Parathyroid adenoma (tissue), 2 donors: ENCODE measurements around the gene ADAM22.
A peak's percentile ranks its signal among the peaks of the same experiment; 100 is the strongest.

Experiments
- H2AFZ ChIP-seq: fragments of 300-600 bp; sonication (generic); one replicate; pipeline ENCODE4 v1.7.0; 2017; ENCODE audit warnings: antibody characterized with exemption, mild to moderate bottlenecking
- H3K27ac ChIP-seq: fragments of 300-600 bp; sonication (generic); one replicate; pipeline ENCODE4 v1.7.0; 2017
- H3K27me3 ChIP-seq: fragments of 300-600 bp; sonication (generic); one replicate; pipeline ENCODE4 v1.7.0; 2017; ENCODE audit warnings: low read length; ENCODE audit not compliant: control insufficient read depth, insufficient read depth
- H3K36me3 ChIP-seq: fragments of 300-600 bp; sonication (generic); one replicate; pipeline ENCODE4 v1.7.0; 2017; ENCODE audit warnings: low read length; ENCODE audit not compliant: control insufficient read depth, insufficient read depth
- H3K4me1 ChIP-seq: fragments of 300-600 bp; sonication (generic); one replicate; pipeline ENCODE4 v1.7.0; 2017; ENCODE audit warnings: control low read depth
- H3K4me2 ChIP-seq: fragments of 300-600 bp; sonication (generic); one replicate; pipeline ENCODE4 v1.7.0; 2017; ENCODE audit warnings: low read length
- H3K4me3 ChIP-seq: fragments of 300-600 bp; sonication (generic); one replicate; pipeline ENCODE4 v1.7.0; 2017; ENCODE audit warnings: low read depth, low read length
- H3K79me2 ChIP-seq: fragments of 300-600 bp; sonication (generic); one replicate; pipeline ENCODE4 v1.7.0; 2017; ENCODE audit warnings: control low read depth
- H3K9ac ChIP-seq: fragments of 300-600 bp; sonication (generic); one replicate; pipeline ENCODE4 v1.7.0; 2017; ENCODE audit warnings: mild to moderate bottlenecking
- H3K9me3 ChIP-seq: fragments of 300-600 bp; sonication (generic); one replicate; pipeline ENCODE4 v1.7.0; 2017; ENCODE audit warnings: low read length; ENCODE audit not compliant: control insufficient read depth
- TF ChIP-seq, protein P1 (sequence below): fragments of 300-600 bp; sonication (generic); IDR thresholded peaks from one replicate; pipeline ENCODE4 v1.7.0; 2017; ENCODE audit warnings: antibody characterized with exemption, mild to moderate bottlenecking
- donor health status: primary hyperparathyroidism.

Gene ADAM22

DNA sequence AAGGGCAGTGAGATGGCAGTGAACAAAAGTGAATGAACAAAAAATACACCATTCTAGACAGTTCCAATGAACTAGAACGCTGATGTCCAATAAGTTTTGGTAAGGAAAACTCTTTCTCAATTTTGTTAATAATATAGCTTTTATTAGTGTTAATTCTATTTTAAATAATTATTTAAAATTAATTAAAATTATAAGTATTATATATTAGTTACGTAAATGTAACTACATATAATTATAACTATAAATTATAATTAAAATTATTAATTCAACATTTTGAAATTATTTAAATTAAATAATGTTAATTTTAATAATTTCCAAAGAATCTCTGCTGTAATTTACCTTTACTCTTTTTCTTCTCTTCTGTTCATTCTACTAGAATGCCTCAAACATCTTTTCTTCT is 280.4 kb downstream of the ADAM22 start:
- no peaks in the 10 kb centered on the region for H3K9me3 ChIP-seq
- no peak overlapping the region for H3K27ac ChIP-seq
- no peak overlapping the region for H3K4me3 ChIP-seq
- H3K27me3 ChIP-seq = no peaks in the 10 kb centered on the region
- H3K4me1 ChIP-seq = peaks cover 3% of the 10 kb centered on the region
- no peak overlapping the region for H3K9ac ChIP-seq
- no peaks in the 10 kb centered on the region for H3K36me3 ChIP-seq
- no peak overlapping the region for H3K4me2 ChIP-seq
- peaks cover 3% of the 10 kb centered on the region for H3K79me2 ChIP-seq
- H2AFZ ChIP-seq = no peak overlapping the region
- TF ChIP-seq, protein P1, sequence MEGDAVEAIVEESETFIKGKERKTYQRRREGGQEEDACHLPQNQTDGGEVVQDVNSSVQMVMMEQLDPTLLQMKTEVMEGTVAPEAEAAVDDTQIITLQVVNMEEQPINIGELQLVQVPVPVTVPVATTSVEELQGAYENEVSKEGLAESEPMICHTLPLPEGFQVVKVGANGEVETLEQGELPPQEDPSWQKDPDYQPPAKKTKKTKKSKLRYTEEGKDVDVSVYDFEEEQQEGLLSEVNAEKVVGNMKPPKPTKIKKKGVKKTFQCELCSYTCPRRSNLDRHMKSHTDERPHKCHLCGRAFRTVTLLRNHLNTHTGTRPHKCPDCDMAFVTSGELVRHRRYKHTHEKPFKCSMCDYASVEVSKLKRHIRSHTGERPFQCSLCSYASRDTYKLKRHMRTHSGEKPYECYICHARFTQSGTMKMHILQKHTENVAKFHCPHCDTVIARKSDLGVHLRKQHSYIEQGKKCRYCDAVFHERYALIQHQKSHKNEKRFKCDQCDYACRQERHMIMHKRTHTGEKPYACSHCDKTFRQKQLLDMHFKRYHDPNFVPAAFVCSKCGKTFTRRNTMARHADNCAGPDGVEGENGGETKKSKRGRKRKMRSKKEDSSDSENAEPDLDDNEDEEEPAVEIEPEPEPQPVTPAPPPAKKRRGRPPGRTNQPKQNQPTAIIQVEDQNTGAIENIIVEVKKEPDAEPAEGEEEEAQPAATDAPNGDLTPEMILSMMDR = no peak

DNA sequence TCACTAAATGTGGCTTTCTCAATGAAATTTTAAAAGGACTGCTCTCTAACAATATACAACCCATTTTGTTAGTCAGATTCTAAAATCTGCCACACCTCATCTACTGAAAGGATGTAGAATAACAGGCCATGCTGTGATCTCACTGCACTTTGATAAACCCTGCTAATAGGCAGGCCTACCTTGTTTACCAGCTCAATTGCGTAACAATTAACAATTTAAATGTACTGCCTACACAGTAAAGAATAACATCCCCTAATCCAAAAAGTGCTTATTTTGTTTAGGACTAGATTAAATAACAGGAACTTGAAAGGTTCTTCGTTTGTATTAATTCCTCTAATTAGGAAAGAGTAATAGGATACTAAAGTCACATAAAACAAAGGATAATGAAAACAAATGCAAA is 281.2 kb downstream of the ADAM22 start:
- Histone ChIP-seq H3K4me1 (peaks cover 3% of the 10 kb centered on the region), H3K4me3 (no peak overlapping the region), H3K9ac (no peak overlapping the region), H2AFZ (no peak overlapping the region), H3K36me3 (no peaks in the 10 kb centered on the region), H3K9me3 (no peaks in the 10 kb centered on the region), H3K27ac (no peak overlapping the region), H3K4me2 (no peak overlapping the region), H3K79me2 (peaks cover 3% of the 10 kb centered on the region), H3K27me3 (no peaks in the 10 kb centered on the region)
- TF ChIP-seq, protein P1 = no peak

DNA sequence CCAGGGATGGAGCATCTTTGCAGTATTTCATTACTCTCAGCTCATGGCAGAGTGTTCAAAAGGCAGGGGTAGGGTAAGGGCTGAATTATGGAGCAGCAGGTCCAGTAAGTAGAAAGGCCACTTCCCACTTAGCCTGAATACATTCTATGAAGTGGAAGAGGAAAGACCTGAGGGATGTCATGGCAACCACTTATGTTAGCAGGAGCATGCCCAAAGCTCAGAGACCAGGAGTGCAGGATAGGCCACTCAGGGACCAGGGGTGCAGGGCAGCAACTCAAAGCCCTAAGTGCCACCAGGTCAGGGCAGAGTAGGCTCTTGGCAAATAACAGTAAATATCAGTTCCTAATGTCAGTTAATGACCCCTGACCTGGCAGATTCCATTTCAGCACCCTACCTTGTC is 282.2 kb downstream of the ADAM22 start:
- H3K4me1 ChIP-seq = peaks cover 8% of the 10 kb centered on the region
- H3K27ac ChIP-seq = no peak overlapping the region
- H3K79me2 ChIP-seq = peaks cover 3% of the 10 kb centered on the region
- no peak overlapping the region for H3K4me3 ChIP-seq
- no peak overlapping the region for H3K9ac ChIP-seq
- TF ChIP-seq, protein P1 = no peak
- no peak overlapping the region for H2AFZ ChIP-seq
- H3K9me3 ChIP-seq = no peaks in the 10 kb centered on the region
- no peak overlapping the region for H3K4me2 ChIP-seq
- no peaks in the 10 kb centered on the region for H3K27me3 ChIP-seq
- no peaks in the 10 kb centered on the region for H3K36me3 ChIP-seq

DNA sequence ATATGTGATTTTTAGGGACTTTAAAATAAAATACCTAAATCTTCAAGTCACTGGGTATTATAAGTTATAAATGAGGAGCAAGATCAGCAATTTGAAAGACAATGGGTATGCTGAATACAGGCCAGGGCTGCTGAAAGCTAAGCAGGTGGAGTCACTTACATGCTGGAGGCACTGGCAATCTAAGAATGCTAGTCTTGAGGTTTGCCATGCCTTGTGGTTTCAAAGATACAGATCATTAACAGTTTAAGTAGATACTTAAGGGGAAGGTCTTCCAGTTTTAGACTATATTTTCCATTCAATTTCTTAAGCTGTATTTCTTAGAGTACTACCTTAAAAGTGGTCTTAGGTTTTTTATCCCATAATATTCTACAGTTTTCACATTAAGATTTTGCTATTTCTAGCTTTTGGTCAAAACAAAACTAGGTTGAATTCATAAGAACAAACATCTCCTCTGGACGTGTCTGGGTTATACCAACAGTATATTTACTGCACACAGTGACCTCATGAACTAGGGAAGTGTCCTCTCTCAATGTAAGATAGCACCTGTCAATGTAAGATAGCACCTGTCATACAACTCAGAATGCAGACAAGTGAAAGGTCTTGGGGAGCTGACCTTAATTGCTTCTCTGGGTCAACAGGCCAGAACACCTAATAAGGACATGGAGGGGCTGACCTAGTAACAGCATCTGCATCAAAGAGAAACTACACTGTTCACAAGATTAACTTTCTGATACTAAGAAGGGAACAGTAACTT is 283.8 kb downstream of the ADAM22 start:
- Histone ChIP-seq H3K27ac (no peak overlapping the region), H3K4me3 (no peak overlapping the region), H3K4me2 (no peak overlapping the region), H2AFZ (no peak overlapping the region), H3K9ac (no peak overlapping the region), H3K9me3 (no peaks in the 10 kb centered on the region), H3K36me3 (no peaks in the 10 kb centered on the region), H3K4me1 (peaks cover 8% of the 10 kb centered on the region), H3K27me3 (no peaks in the 10 kb centered on the region), H3K79me2 (peaks cover 3% of the 10 kb centered on the region)
- TF ChIP-seq, protein P1 = no peak

DNA sequence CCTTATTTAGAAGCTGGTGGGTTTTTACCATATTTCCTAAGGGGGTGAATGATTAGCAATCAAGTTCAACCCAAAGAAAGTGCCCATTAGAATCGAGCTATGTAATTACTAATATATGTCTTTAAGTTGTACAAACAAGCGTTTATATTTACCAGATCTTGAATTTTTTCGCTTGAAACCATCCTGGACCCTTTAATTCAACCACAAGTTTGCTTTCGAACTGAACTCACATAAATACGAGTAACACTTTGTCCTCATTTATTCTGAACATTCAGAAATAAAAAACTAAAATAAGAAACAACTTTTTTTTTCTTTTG is 284.3 kb downstream of the ADAM22 start:
- Histone ChIP-seq H3K9me3 (no peaks in the 10 kb centered on the region), H2AFZ (no peak overlapping the region), H3K9ac (no peak overlapping the region), H3K27ac (no peak overlapping the region), H3K79me2 (peaks cover 3% of the 10 kb centered on the region), H3K4me2 (peak overlapping the region; percentile 82), H3K27me3 (no peaks in the 10 kb centered on the region), H3K4me3 (peak overlapping the region; percentile 68), H3K4me1 (peaks cover 8% of the 10 kb centered on the region), H3K36me3 (no peaks in the 10 kb centered on the region)
- TF ChIP-seq, protein P1 = no peak
